HCT116 (cell line): Measurements from ENCODE around the gene C2CD4B. TPM values are rescaled to one million over a fixed set of nuclear protein-coding genes. Genes with fewer than 3 reads are reported as not detected.

Experiments
- ATAC-seq: fragments of 200-7000 bp; cut with Tn5 transposase; 2 replicates; pipeline ENCODE4 v1.9.1; 2020; ENCODE audit warnings: mild to moderate bottlenecking, moderate library complexity
- BruUV-seq: library from RNA; stranded (reverse); fragments of 400-500 nt; replicated peaks from 2 replicates; lab custom pipeline; 2021; lab: Mats Ljungman, UMichigan
- CTCF ChIA-PET: fragments of 300-600 bp; sonication (Branson Sonifier 250); formaldehyde crosslinking; loops from one replicate; lab custom pipeline; 2021; ENCODE audit warnings: antibody characterized with exemption; lab: Charles Lee
- POLR2A ChIA-PET: fragments of 300-600, 350-600 bp; sonication (Branson Sonifier 250); formaldehyde crosslinking; loops from one replicate; lab custom pipeline; 2021; ENCODE audit warnings: antibody characterized with exemption; lab: Charles Lee
- RAD21 ChIA-PET, 2 experiments: fragments of 300-600 bp; sonication (Branson Sonifier 250); formaldehyde crosslinking; loops; one replicate each; lab custom pipeline; 2023; ENCODE audit warnings: low total read pairs in 2 of 2; ENCODE audit not compliant: uncharacterized antibody in 2 of 2, unreplicated experiment in 2 of 2, low non-redundant PET in 1 of 2; lab: Charles Lee
- DNase-seq: peaks from one replicate; pipeline ENCODE4 v3.0.0-alpha.2; 2010; ENCODE audit warnings: low read depth, low spot score
- H2AFZ ChIP-seq: fragments of 200-600 bp; shearing (Covaris generic), sonication (generic); 2 replicates; pipeline ENCODE4 v1.6.1; 2017; ENCODE audit warnings: low read depth, mixed run types, mixed read lengths, antibody characterized with exemption, low read length; ENCODE audit not compliant: poor library complexity, severe bottlenecking
- H3K27ac ChIP-seq: 2 replicates; pipeline ENCODE4 v1.5.1; 2012; ENCODE audit warnings: low read depth, low read length
- H3K27me3 ChIP-seq: fragments of 200-600 bp; sonication (generic); 2 replicates; pipeline ENCODE4 v1.6.1; 2016; ENCODE audit warnings: mixed run types, low read length, mixed read lengths; ENCODE audit not compliant: insufficient read depth
- H3K36me3 ChIP-seq, 2 experiments: fragments of 200-500 bp in 1 of 2; fragments of 200-600 bp in 1 of 2; sonication (Bioruptor generic) in 1 of 2; sonication (generic) in 1 of 2; 2 replicates each; pipeline versions ENCODE4 v1.5.1 to v1.6.1; 2014 to 2016; ENCODE audit warnings: low read length in 2 of 2, inconsistent platforms in 1 of 2, mixed read lengths in 1 of 2, mixed run types in 1 of 2; ENCODE audit not compliant: insufficient read depth in 2 of 2, control insufficient read depth in 1 of 2
- H3K4me1 ChIP-seq, 2 experiments: fragments of 200-600 bp in 1 of 2; sonication (generic) in 1 of 2; 2 replicates each; pipeline versions ENCODE4 v1.5.1 to v1.6.1; 2012 to 2017; ENCODE audit warnings: low read length in 2 of 2, inconsistent platforms in 1 of 2, mild to moderate bottlenecking in 1 of 2, mixed read lengths in 1 of 2, mixed run types in 1 of 2, moderate library complexity in 1 of 2; ENCODE audit not compliant: insufficient read depth in 2 of 2, control insufficient read depth in 1 of 2
- H3K4me2 ChIP-seq: fragments of 200-600 bp; sonication (generic); 2 replicates; pipeline ENCODE4 v1.6.1; 2017; ENCODE audit warnings: mixed run types, low read length, mixed read lengths
- H3K4me3 ChIP-seq, 2 experiments: fragments of 200-600 bp in 1 of 2; sonication (generic) in 1 of 2; replicated peaks in 1 of 2; 2 replicates each; pipeline ENCODE4 v1.5.1; 2011 to 2016; ENCODE audit warnings: low read length in 2 of 2, control low read depth in 1 of 2, low read depth in 1 of 2, mild to moderate bottlenecking in 1 of 2, mixed read lengths in 1 of 2, mixed run types in 1 of 2
- H3K79me2 ChIP-seq: fragments of 200-600 bp; sonication (generic); 2 replicates; pipeline ENCODE4 v1.6.1; 2017; ENCODE audit warnings: mild to moderate bottlenecking, mixed run types, low read length, moderate library complexity, mixed read lengths; ENCODE audit not compliant: insufficient read depth
- H3K9ac ChIP-seq: fragments of 200-600 bp; sonication (generic); 2 replicates; pipeline ENCODE4 v1.6.1; 2016; ENCODE audit warnings: low read length, mixed read lengths
- H3K9me2 ChIP-seq: fragments of 200-600 bp; sonication (generic), shearing (Covaris generic); 2 replicates; pipeline ENCODE4 v1.6.1; 2017; ENCODE audit warnings: mixed run types, mild to moderate bottlenecking, moderate library complexity; ENCODE audit not compliant: insufficient read depth
- H3K9me3 ChIP-seq, 2 experiments: fragments of 200-500 bp in 1 of 2; fragments of 200-600 bp in 1 of 2; sonication (Bioruptor generic) in 1 of 2; sonication (generic) in 1 of 2; 2 replicates each; pipeline ENCODE4 v1.6.1; 2014 to 2017; ENCODE audit warnings: low read length in 2 of 2, mixed read lengths in 2 of 2, inconsistent platforms in 1 of 2, low read depth in 1 of 2, mild to moderate bottlenecking in 1 of 2, mixed run types in 1 of 2, moderate library complexity in 1 of 2; ENCODE audit not compliant: control insufficient read depth in 1 of 2, insufficient read depth in 1 of 2
- H4K20me1 ChIP-seq: fragments of 200-600 bp; sonication (generic), shearing (Covaris generic); 2 replicates; pipeline ENCODE4 v1.6.1; 2017; ENCODE audit warnings: mixed run types, mild to moderate bottlenecking, moderate library complexity; ENCODE audit not compliant: insufficient read depth
- ATF3 ChIP-seq: IDR thresholded peaks from 2 replicates; pipeline ENCODE4 v1.6.1; 2012
- CBX3 ChIP-seq: IDR thresholded peaks from 2 replicates; pipeline ENCODE4 v1.6.1; 2012; ENCODE audit warnings: low read depth
- ELF1 ChIP-seq: IDR thresholded peaks from 2 replicates; pipeline ENCODE4 v1.6.1; 2012; ENCODE audit warnings: low read depth, borderline replicate concordance
- FOSL1 ChIP-seq: IDR thresholded peaks from 2 replicates; pipeline ENCODE4 v1.6.1; 2012; ENCODE audit warnings: low read depth
- JUND ChIP-seq: IDR thresholded peaks from 2 replicates; pipeline ENCODE4 v1.6.1; 2012
- MAX ChIP-seq: IDR thresholded peaks from 2 replicates; pipeline ENCODE4 v1.6.1; 2012
- POLR2AphosphoS5 ChIP-seq: IDR thresholded peaks from 2 replicates; pipeline ENCODE4 v1.6.1; 2011; ENCODE audit warnings: mild to moderate bottlenecking, low read depth, low read length, moderate library complexity
- RAD21 ChIP-seq: IDR thresholded peaks from 2 replicates; pipeline ENCODE4 v1.6.1; 2012; ENCODE audit warnings: low read depth, mild to moderate bottlenecking
- REST ChIP-seq: IDR thresholded peaks from 2 replicates; pipeline ENCODE4 v1.6.1; 2012; ENCODE audit warnings: low read depth
- SIN3A ChIP-seq: IDR thresholded peaks from 2 replicates; pipeline ENCODE4 v1.6.1; 2012; ENCODE audit warnings: low read depth
- SP1 ChIP-seq: IDR thresholded peaks from 2 replicates; pipeline ENCODE4 v1.6.1; 2012; ENCODE audit warnings: low read depth
- SRF ChIP-seq: IDR thresholded peaks from 2 replicates; pipeline ENCODE4 v1.6.1; 2012; ENCODE audit warnings: low read depth
- ZBTB33 ChIP-seq: IDR thresholded peaks from 2 replicates; pipeline ENCODE4 v1.6.1; 2011; ENCODE audit warnings: mild to moderate bottlenecking, low read length, moderate library complexity; ENCODE audit not compliant: insufficient replicate concordance; ENCODE audit errors: extremely low read depth
- ZFX ChIP-seq: fragments of 450-650 bp; IDR thresholded peaks from 2 replicates; pipeline ENCODE4 v1.6.1; 2017
- intact Hi-C: fragments of 100-400 bp; cut with micrococcal nuclease; formaldehyde crosslinking; loops from 2 replicates; pipeline ENCODE4 v1.10.0; 2022
- total RNA-seq: library from RNA; stranded (reverse); gene quantifications from one replicate; pipeline ENCODE4 v1.2.1, GENCODE V29; 2021; ENCODE audit not compliant: unreplicated experiment

Gene C2CD4B
- total RNA-seq, 1 experiment from 2014 or later: not detected

- TF ChIP-seq JUND (no peak), MAX (no peak), REST (no peak), ELF1 (no peak), CBX3 (no peak)
- Histone ChIP-seq H3K9ac (no peak overlapping the region), H3K4me2 (no peak overlapping the region), H3K27ac (no peak overlapping the region), H3K79me2 (no peaks in the 10 kb centered on the region), H2AFZ (no peak overlapping the region), H3K4me1 (no peaks in the 10 kb centered on the region), H3K4me3 (no peak overlapping the region), H4K20me1 (no peaks in the 10 kb centered on the region), H3K9me2 (no peaks in the 10 kb centered on the region), H3K9me3 (no peaks in the 10 kb centered on the region), H3K27me3 (peaks cover 23% of the 10 kb centered on the region), H3K36me3 (no peaks in the 10 kb centered on the region)
- ChIA-PET POLR2A (no interaction called here), CTCF (no interaction called here), RAD21 (no interaction called here)
- intact Hi-C loops: no loop called here
- ATAC-seq (no peak), DNase-seq (no peak)
- BruUV-seq: no TSS peak
These were observed 23.7 kb upstream of the C2CD4B start for GRCh38 chr15:62188744-62189143.

- Histone ChIP-seq H3K9me2 (no peaks in the 10 kb centered on the region), H4K20me1 (no peaks in the 10 kb centered on the region), H3K36me3 (no peaks in the 10 kb centered on the region), H3K4me2 (no peak overlapping the region), H3K79me2 (no peaks in the 10 kb centered on the region), H3K27me3 (peaks cover 16% of the 10 kb centered on the region), H2AFZ (no peak overlapping the region), H3K9ac (no peak overlapping the region), H3K27ac (no peak overlapping the region), H3K4me3 (no peak overlapping the region), H3K9me3 (no peaks in the 10 kb centered on the region), H3K4me1 (no peaks in the 10 kb centered on the region)
- POLR2A ChIA-PET: no interaction called here
- no peak for DNase-seq
- BruUV-seq: no TSS peak
- no peak for ATAC-seq
- RAD21 ChIA-PET: no interaction called here
- CTCF ChIA-PET: no interaction called here
- intact Hi-C loops: no loop called here
- TF ChIP-seq ZFX (no peak), POLR2AphosphoS5 (no peak), SP1 (no peak), ZBTB33 (no peak), JUND (no peak), ATF3 (no peak), MAX (no peak), CBX3 (no peak), FOSL1 (no peak), SIN3A (no peak), SRF (no peak), RAD21 (no peak)
These were observed 22.8 kb upstream of the C2CD4B start for GRCh38 chr15:62187910-62188309.
